NCI-H2029 (cell line): ENCODE measurements around the gene C1R.

Experiments used
- DNase-seq: peaks from one replicate; lab custom pipeline; 2025; lab: John Stamatoyannopoulos, UW

The C1R gene

DNA sequence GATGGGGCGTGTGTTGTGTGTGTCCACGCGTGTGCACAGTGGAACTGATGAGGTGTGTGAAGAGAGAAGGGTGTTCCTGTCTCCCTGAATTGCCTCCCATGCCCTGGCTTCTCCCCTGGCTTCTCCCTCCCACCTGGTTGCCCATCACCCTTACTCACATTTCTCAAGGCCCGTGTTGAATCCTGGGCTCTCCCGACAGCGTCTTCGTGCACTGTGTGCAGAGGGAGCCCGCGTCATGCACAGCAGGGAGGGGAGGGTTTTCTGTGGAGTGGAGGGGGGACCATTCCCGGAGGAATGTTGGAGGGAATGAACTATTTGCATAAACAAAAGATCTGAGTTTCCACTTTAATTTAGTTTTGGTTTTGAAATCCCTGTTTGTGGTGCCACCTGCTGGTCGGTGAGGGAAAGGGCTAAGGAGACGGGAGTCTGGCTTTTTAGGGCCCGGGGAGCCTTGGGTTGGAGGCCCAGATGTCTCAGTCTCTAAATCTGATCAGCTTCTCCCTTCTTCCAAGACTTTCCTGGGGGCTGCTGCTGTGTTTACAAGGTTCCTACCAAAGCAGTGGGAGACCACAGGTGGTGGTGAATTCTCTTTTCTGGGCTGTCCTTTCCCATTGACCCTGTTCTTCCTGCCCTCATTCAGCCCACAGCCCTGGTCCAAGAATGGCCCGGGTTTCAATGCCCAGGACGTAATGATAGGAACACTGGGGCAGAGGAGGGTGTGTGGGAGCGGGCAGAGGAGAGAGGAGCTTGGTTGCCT is at the start of gene C1R:
TSS of gene C1R (minus strand) at position 217 of the 757 bp plus-strand sequence. CDS start at position 160, 57 bp downstream.
- no peak for DNase-seq

DNA sequence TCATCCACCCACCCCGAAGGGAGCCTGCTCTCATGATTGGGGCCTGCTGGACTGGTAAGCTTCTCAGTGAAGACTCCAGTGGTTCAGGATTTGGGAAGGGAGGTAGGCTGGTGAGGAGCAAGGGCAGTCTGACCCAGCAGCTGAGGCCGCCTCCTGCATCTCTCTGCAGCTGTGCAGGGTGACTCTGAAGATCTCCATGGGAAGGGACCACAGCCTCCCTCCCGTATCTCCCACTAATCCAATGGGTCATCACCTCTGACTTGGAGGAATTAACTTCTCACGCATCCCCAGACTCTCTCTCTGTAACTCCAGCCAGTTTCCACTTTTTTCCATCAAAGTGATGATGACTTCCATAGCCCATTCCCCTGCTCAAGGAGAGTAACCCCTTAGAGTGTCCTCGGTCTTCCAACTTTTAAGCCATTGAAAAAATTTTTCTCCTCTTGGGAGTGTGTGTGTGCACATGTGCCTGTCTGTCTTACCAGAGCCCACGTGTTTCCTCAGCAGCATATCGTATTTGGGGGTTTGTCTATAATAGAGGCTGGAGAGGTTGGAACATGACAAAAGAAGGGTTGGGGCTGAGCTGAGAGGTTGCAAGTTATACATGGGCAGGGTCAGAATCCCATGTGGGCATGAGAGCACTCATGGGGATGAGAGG is 49.2 kb upstream of the C1R start:
- DNase-seq: no peak

DNA sequence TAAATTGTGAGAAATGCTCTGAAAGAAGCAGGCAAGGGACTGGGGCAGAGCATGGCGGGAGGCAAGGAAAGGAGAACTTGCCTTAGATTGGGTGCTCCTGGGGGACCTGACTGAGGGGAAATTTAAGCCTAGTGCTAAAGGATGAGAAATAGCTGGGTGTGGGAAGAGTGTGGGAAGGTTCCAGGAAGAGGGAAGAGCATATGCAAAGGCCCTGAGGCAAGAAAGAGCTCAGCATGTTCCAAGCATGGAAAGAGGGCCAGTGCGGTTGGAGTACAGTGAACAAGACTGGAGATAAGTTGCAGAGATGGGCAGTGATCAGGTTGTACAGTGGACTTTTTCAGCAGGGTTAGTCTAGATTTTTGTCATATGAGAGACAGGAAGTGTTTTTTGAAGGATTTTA is 47.0 kb upstream of the C1R start:
- DNase-seq: no peak

DNA sequence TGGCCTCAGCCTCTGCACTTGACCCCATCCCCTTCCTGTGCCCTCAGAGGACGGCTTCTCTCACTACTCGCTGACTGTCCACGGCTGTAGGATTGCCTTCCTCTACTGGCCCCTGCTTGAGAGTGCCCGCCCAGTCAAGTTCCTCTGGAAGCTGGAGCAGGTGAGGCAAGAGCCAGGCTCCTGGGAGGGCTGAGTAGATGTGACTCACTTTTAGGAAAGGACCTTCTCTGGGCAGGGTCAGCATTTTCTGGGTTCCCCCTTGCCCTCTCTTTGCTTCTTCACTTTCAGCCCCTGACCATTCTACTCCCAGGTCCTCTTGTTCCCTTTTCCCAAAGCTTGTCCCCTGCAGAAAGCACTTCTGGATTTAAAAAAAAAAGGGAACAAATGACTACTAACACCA is 45.7 kb upstream of the C1R start:
- no peak for DNase-seq

DNA sequence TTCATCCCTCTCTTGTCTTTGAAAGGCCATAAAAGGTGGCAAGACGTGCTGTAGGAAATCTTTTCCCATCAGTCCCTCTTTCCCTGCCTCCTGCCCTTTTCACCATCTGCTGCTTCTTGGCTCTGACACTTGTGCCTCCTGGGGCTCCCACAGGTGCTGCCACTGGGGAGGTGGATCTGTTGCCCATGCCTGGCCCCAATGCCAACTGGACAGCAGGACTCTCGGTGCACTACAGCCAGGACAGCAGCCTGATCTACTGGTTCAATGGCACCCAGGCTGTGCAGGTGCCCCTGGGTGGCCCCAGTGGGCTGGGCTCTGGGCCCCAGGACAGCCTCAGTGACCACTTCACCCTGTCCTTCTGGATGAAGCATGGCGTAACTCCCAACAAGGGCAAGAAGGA is 44.4 kb upstream of the C1R start:
- no peak for DNase-seq

DNA sequence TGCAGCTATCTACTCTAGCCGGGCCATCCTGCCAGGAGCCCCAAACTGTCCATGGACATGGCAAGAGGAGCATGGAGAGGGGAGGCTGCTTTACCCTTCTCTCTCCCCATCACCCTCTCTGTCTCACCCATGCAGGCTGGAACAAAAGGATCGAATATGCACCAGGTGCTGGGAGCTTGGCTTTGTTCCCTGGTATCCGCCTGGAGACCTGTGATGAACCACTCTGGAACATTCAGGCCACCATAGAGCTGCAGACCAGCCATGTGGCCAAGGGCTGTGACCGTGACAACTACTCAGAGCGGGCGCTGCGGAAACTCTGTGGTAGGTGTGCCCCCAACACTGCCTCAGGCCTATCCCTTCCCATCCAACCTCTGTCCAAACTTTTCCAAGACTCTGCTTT is 43.8 kb upstream of the C1R start:
- DNase-seq: no peak

DNA sequence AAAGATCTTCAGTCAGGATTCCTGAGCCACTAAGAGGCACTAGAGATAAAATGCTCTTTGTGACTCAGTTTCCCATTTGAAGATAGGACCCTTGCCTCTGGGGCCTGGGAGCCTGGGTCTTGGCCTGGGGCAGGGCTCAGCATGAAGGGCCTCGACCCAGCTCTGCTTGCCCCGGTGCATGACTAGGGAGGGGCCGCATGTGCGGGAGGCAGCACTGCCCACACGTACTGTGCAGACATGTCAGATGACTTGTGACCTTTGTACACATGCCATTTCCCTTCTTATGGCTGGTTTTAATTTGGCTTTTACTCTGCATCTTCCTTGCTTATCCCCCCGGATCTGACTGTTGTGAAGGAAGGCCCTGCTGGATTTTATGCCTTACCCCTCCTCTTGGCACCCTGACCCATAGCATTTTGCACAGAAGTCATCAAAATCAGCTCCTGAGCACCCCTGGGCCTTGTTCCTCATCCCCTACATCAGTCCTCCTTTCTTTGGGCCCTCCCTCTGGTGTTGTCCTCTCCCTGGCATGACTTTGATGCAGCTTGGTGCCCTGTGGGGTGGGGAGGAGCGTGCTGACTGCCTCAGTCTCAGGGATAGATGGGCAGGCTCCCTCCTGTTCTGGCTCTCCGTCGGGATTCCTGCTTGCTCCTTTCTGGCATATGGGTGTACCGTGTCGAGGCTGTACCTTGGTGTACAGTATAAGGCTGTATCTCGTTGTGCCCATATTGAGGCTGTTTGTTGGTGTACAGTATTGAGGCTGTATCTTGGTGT is 42.3 kb upstream of the C1R start:
- DNase-seq: no peak

DNA sequence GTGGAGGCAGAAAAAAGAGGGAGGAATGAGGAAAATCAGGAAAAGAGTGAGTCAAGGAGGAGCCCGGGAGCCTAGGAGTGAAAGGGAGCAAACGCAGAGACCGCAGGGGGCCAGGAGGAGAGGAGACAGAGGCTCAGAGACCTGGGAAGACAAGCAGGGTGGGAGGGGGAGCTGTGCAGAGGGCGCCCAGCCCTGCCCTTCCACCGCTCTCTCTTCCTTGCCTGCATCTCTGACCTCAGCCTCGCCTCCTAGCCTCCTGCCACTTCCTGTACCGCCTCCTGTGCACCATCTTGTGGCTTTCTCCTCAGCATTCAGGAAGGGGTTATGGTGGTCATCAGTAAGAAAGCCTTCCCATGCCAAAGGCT is 39.2 kb upstream of the C1R start:
- no peak for DNase-seq

DNA sequence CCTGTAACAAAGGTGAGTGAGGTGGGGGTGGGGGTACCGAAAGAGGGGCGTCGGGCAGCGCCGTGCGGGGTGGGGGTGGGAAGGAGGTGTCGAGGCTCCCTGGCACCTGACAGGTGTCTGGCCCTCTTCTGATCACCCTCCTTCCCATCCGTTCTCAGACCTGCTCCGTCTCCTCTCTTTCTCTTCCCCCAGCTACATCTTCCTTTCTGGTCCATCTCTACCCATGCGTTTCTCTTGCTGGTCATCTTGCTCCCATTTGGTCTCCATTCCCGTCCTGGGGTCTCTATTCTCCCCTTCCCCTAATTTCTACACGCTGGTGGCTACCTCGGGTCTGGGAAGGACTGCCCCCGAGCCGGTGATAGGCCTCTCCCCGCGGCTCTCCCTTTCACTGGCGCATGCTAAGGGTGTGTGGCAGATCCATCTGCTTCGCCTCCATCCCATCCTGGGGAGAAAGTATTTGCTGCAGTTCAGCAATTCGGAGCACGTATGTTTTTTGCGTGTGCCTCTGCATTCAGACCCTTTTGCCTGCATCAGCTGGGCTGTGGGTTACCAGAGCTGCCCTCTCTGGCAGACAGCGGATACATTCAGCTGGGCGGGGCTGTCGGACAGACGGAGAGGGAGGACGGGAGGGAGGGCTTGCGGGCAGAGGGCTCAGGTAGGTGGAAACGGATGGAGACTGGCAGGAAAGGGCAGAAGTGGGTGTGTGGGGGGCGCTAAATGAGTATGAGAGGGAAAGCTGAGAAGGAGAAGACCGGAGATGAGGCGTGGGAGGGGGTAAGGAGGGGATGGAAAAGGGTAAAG is 38.7 kb upstream of the C1R start:
- peak; percentile 10 for DNase-seq

DNA sequence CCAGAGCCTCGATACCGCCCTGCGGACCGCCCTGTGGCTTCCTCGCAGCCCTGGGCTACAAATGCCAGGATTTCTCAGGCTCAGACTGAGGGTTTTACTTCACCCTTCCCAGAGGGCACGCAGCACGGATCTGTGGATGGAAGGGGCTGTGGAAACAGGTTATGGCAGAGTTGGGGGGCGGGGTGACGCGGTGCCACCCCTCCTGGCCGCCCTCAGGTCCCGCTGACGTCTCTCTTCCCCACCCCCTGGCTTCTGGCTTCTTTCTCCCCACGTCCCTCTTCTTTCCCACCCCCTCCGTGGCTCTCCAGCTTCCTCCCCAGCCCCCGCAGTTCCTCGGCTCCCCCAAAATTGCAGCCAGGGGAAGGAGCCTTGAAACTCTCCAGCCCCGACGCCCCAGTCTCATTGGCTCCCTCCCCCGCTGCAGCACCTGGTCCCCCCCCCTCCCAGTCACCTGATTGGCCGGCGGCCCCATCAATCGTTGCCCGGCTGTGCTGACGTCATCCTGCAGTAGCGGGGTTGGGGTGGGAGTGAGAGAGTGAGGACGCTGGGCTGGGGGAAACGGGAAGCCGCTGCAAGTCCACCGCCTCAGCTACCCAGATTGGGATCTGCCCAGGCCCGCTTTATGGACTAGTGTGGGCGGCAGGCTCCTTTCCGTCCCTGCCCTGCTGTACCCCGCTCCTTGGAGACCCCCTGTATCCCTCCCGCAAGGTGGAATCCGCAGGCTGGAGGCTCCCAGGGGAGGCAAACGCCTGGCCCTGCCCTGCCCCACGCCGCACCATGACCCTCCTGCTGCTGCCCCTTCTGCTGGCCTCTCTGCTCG is 37.8 kb upstream of the C1R start, which contains the start of gene CLSTN3:
TSS of gene CLSTN3 (plus strand) at position 500 of the 820 bp plus-strand sequence. CDS start at position 778, 278 bp downstream.
- DNase-seq: peak; percentile 66

DNA sequence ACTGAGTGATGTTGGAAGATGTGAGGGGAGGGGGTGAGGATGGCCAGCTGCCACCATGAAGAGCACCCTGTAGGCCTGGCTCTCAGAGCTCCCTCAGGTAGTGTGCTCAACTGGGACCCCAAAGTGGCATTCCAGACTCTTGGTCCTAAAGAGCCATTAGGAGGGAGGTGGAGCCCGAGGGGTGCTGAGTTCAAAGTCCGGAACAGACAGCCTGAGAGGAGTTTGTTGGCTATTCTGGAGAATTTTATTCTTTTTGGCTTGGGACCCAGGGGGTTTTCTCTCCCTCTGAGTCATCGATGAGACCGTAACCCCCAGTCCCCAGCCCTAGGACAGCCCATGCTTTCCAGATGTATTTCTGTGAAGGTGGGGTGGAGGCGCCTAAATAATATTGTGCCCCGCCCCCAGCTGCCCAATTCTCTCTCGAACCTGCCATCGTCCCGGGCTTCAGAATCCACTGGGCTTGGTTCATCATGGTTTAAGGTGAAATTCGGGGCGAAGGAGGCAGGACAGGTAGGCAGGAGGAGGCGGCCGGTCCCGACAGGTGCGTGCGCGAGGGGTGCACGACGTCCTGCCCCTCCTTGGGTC is 37.1 kb upstream of the C1R start:
- DNase-seq: no peak

DNA sequence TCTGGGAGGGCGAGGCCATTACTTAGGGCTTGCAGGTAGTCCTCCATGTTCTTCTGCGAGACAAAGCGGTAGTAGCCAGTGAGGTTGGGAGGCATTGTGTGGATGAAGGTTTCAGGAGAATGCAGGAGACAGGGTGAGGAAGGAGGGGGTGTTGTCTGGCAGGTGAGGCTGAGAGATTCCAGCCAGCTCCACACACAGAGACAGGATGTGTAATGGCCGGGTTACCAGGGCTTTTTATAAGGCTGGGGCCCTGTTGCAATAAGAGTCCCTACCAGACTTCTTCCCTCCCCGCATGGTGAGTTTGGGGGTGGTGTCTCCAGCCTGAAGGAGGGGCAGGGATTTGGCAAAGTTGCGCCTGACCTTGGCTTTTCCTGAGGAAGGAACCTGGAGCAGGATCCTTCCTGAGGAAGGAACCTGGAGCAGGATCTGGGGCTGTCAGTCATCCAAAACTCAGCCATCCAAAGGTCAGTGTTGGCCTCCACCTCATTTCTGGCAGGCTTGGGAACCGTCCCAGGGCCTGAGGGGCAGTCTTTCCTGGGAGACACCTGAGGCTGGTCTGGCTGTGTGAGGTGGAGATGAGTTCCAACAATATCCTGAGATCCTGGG is 36.5 kb upstream of the C1R start, which contains the start of gene RBP5:
TSS of gene RBP5 (minus strand) at position 209 of the 606 bp plus-strand sequence. CDS start at position 95, 114 bp downstream.
- DNase-seq: no peak

DNA sequence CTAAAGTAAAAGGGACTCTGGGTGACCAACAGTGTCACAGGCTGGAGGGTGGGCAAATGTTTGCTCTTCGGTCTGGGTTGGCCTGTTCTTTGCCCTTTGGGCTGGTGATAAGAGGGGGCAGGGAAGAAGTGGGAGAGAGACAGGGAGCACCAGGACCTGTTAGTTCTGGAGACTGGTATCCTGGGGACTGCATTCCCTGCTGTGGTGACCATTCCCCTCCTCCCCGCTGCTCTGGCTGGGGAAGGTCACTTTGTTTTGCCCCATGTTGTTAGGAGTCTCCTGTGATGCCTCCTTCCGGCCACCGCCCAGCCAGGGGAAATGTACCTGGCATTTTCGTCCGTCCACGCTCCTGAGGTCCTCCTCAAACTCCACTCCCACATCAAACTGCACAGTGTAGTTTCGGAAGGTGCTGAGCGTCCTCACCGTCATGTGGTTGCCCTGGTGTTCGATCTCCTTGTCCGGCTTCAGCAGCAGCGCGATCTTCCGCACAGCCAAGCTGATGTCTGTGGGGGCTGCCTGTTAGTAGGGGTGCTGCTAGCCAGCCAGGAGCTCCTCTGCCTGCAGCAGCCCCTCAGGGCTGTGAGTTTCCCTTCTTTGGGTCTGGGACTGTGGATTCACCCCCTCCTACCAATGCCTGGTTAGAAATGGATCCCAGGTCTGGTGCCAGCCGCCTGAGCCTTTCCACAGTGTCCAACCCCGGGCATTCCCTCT is 35.8 kb upstream of the C1R start:
- no peak for DNase-seq

DNA sequence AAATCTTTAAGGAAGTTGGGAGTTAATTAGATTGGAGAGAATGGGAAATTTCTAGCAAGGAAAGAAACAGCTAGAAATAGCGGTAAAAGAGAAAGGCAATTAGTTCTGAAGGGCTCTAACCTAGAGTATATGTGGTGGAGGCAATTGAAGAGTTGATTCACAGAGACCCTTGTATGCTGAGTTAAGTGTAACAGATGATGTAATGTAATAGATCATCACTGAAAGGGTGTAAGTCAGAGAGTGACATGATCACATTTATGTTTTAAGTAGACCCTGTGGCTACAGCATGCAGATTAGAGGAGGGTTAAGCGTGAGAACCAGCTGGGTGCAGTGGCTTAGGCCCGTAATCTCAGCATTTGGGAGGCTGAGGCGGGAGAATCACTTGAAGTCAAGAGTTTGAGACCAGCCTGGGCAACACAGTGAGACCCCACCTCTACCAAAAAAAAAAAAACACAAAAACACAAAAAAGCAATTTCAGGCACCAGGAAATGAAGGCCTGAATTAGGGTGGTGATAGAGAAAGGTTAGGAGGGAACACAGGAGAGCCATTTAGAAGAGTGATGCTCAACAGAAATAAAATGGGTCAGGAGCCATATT is 33.5 kb upstream of the C1R start:
- DNase-seq: no peak

DNA sequence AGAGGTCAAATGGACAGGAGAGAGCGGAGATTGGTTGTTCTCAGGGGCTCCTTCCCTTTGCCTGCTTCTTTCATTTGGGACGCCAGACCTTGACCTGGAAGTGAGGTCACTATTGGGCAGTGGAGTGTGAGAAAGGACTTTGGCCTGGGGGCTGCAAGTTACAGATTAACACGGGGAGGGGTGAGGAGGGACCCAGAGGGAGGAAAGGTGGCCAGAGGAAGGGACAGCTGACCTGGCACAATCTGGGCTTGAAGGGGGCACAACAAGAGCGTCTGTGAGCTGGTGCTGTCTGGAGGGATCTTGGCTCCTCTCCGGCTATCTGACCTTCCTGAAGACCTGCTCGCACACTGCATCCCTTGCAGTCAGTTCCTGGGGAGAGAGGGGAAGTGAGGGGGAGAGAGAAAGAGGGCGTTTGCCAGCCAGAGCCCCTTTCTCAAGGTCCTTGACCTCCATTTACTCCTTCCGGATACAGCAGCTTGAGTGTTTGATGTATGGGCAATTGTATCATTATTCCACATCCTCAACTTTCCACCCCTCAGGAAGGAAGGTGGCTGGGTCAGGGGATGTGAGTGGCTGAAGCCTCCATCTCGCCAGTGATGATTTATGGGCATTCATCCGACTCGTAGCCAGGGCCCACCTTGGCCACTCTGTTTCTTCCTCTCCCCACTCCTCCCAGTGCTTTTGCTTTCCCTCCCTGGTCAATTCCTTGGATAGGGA is 31.7 kb upstream of the C1R start:
- DNase-seq: no peak

DNA sequence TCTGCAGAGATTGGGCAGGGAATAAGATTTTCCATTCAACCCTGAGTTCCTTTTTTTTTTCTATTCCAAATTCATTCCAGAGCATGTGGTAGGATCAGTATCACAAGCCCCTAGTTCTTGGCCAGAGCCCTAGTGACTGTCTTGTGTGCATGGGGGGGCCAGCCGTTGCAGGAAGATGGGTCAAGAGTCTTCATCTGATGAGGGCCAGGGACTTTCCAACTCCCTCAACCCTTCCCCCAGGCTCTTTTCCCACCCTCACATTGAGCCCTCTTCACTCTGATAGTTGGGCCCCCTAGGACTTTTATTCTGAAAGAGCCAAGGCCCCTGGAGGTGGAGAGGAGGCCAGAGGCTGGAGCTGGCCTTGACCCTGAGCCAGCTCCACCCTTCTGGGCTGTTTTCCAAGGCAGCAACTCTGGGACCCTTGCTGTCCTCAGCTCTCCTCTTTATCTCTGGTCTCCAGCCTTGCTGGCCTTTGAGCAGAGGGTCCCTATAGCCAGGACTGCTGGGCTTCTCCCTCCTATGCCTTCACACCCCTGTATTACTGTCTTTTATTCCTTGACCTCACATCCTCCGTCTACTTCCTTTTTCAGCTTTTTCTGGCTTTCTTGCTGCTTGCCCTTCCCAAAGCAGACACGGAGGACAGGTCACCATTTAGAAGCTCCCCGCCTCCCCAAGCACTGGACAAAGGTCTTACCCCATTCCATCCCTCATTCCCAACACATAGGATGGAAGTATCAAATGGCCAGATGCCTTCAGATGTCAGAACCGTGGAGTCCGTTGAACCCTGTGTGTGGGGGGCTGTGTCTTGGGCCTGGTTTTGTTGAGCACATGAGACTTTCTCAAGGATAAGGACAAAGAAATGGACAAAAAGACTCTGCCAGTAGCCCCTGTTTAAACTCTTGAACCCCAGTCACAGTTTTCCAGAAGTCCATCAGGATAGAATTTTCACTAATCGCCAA is 30.8 kb upstream of the C1R start:
- DNase-seq: no peak

DNA sequence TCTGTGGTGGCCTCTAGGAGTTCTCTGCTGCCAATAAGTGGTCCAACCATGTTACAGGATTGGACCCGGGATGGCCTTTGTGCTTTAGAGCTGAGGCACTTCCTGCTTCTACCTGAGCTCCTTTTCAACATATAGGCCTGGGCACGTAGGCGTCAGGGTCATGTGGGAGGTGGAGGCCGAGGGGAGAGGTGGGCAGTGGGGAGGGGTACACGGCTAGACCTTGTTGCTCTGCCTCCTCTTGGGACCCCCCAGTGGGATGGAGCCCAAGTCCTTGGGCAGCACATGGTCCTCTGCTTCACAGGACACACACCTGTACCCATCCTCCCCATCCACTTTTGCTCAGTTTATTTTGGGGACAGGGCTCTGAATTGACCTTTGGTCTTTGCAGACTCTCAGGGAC is 29.1 kb upstream of the C1R start:
- no peak for DNase-seq
